Testis (tissue), 3 donors: ENCODE results near the gene ZRANB3. TPM values are rescaled to one million over a fixed set of nuclear protein-coding genes. Genes with fewer than 3 reads are reported as not detected.
"Not testable (repeated sequence)": the region's sequence is repeated elsewhere in the genome, so short reads cannot be mapped to it uniquely, and the experiment has no call there.

Experiments
- DNase-seq: peaks from one replicate; pipeline ENCODE4 v3.0.0-alpha.2; 2019
- H3K27ac ChIP-seq, 2 donors: fragments of 200-600 bp; sonication (generic); one replicate each; pipeline ENCODE4 v1.5.1; 2019
- H3K27me3 ChIP-seq: fragments of 200-600 bp; sonication (generic); one replicate; pipeline ENCODE4 v1.5.1; 2019
- H3K36me3 ChIP-seq: fragments of 200-600 bp; sonication (generic); one replicate; pipeline ENCODE4 v1.5.1; 2017; ENCODE audit warnings: low read depth; ENCODE audit errors: missing control alignments
- H3K4me1 ChIP-seq: fragments of 200-600 bp; sonication (generic); one replicate; pipeline ENCODE4 v1.5.1; 2019
- H3K4me3 ChIP-seq, 2 donors: fragments of 200-600 bp; sonication (generic); one replicate each; pipeline ENCODE4 v1.5.1; 2017 to 2019
- H3K9me3 ChIP-seq: fragments of 200-600 bp; sonication (generic); one replicate; pipeline ENCODE4 v1.5.1; 2017
- CTCF ChIP-seq, 3 experiments: fragments of 450-650 bp in 2 of 3; fragments of 200-600 bp in 1 of 3; sonication (generic) in 1 of 3; IDR thresholded peaks; one replicate each; pipeline ENCODE4 v1.5.1; 2016 to 2019; ENCODE audit warnings: antibody characterized with exemption in 3 of 3, mild to moderate bottlenecking in 2 of 3, moderate library complexity in 1 of 3
- POLR2A ChIP-seq: fragments of 450-650 bp; IDR thresholded peaks from one replicate; pipeline ENCODE4 v1.6.1; 2017; ENCODE audit warnings: antibody characterized with exemption, mild to moderate bottlenecking, moderate library complexity
- WGBS, 2 donors: methylation state at CpG; one replicate each; pipeline ENCODE4 v1.1.5; 2018; 5-methylcytosine and 5-hydroxymethylcytosine counted together
- intact Hi-C: fragments of 100-400 bp; cut with DNase I; formaldehyde crosslinking; loops from one replicate; pipeline ENCODE4 v1.15.1; 2023; ENCODE audit warnings: low total_unique reads
- polyA plus RNA-seq: library from polyadenylated mRNA; stranded (reverse); fragments of 350-450 nt; fragmentation: Illumina TruSeq; extraction: RNeasy Lipid Tissue Mini Kit (QIAGEN cat#74804); gene quantifications from one replicate; pipeline ENCODE4 v1.2.3, GENCODE V29; 2014; ENCODE audit warnings: low read depth, low replicate concordance; ENCODE audit not compliant: insufficient read depth
- small RNA-seq, 2 donors: library from RNA; depleted of rRNA; stranded (forward); fragments of <200 nt; gene quantifications; one replicate each; pipeline ENCODE3, GENCODE V24; 2016
- total RNA-seq, 2 donors: library from RNA; depleted of rRNA; stranded (reverse); fragments of >200 nt; gene quantifications; one replicate each; pipeline ENCODE4 v1.2.3, GENCODE V29; 2016

ZRANB3 gene
- total and polyA plus RNA-seq, 3 donors from 2014 or later = 8.6 to 28.8 (median 19.3) TPM

GRCh38 chr2:135094508-135094907, 436.5 kb downstream of the ZRANB3 start:
- Histone ChIP-seq H3K27me3 (no peaks in the 10 kb centered on the region), H3K27ac (no peak overlapping the region), H3K4me3 (no peak overlapping the region), H3K4me1 (no peaks in the 10 kb centered on the region), H3K36me3 (no peaks in the 10 kb centered on the region), H3K9me3 (no peaks in the 10 kb centered on the region)
- WGBS, 2 donors = 78 to 79% methylated on average over 2 of the region's 2 CpGs
- DNase-seq = no peak
- no peak for TF ChIP-seq CTCF (IDR thresholded peaks at IDR 0.05)
- no peak for TF ChIP-seq POLR2A
- intact Hi-C loops = no loop called here

GRCh38 chr2:135093670-135094330, 437.2 kb downstream of the ZRANB3 start:
- no peaks in the 10 kb centered on the region for H3K27me3 ChIP-seq
- TF ChIP-seq POLR2A = no peak
- no peak for TF ChIP-seq CTCF (IDR thresholded peaks at IDR 0.05)
- WGBS, 2 donors = 93% methylated on average over 3 of the region's 3 CpGs

GRCh38 chr2:135093193-135093592, 437.8 kb downstream of the ZRANB3 start:
- Histone ChIP-seq H3K4me3 (no peak overlapping the region), H3K27ac (no peak overlapping the region), H3K27me3 (no peaks in the 10 kb centered on the region), H3K4me1 (no peaks in the 10 kb centered on the region), H3K36me3 (no peaks in the 10 kb centered on the region), H3K9me3 (no peaks in the 10 kb centered on the region)
- TF ChIP-seq CTCF (IDR thresholded peaks at IDR 0.05) = no peak
- no peak for TF ChIP-seq POLR2A
- intact Hi-C loops = no loop called here
- DNase-seq = no peak

More at GRCh38 chr2:135093670-135094330, 437.2 kb downstream of the ZRANB3 start:
- DNase-seq = no peak
- Histone ChIP-seq H3K9me3 (no peaks in the 10 kb centered on the region), H3K4me3 (no peak overlapping the region), H3K36me3 (no peaks in the 10 kb centered on the region), H3K27ac (no peak overlapping the region), H3K4me1 (no peaks in the 10 kb centered on the region)
- intact Hi-C loops = no loop called here

GRCh38 chr2:135091681-135092080, 439.3 kb downstream of the ZRANB3 start:
- Histone ChIP-seq H3K27me3 (no peaks in the 10 kb centered on the region), H3K4me1 (no peaks in the 10 kb centered on the region), H3K27ac (no peak overlapping the region), H3K9me3 (no peaks in the 10 kb centered on the region), H3K36me3 (no peaks in the 10 kb centered on the region), H3K4me3 (no peak overlapping the region)
- TF ChIP-seq POLR2A = no peak
- no peak for TF ChIP-seq CTCF (IDR thresholded peaks at IDR 0.05)
- WGBS, 2 donors = 86 to 96% methylated on average over 1 of the region's 1 CpG
- DNase-seq = no peak
- intact Hi-C loops = no loop called here

- H3K27ac ChIP-seq, H3K4me3 ChIP-seq, H3K4me1 ChIP-seq, DNase-seq, H3K36me3 ChIP-seq, H3K9me3 ChIP-seq, intact Hi-C loops, H3K27me3 ChIP-seq: not testable (repeated sequence)
- 95 to 97% methylated on average over 4 of the region's 4 CpGs for WGBS, 2 donors
Measured at GRCh38 chr2:135089597-135089996, 441.4 kb downstream of the ZRANB3 start.

Small RNAs within 50 kb of the gene (small RNA-seq; reads per million reads assigned to genes)
- 1.3 to 2.0 reads per million in 2 donors for gene SNORA40B

Other genes with a start within 250 kb of the ZRANB3 start
- 100 to 1,000 TPM in 1 of 2 donors, 10 to 100 TPM in 1; 82.1 to 106 TPM for gene R3HDM1, start 266 bp upstream of the ZRANB3 start, total RNA-seq
- 50.7 TPM for gene R3HDM1, start 266 bp upstream of the ZRANB3 start, polyA plus RNA-seq
- gene UBXN4, start 210.6 kb upstream of the ZRANB3 start, total RNA-seq = 10 to 100 TPM; 87.7 to 94.0 TPM
- gene UBXN4, start 210.6 kb upstream of the ZRANB3 start, polyA plus RNA-seq = 60.9 TPM